Ishikawa (cell line): ENCODE data around the gene RPS25.

Experiments
- CEBPB ChIP-seq: IDR thresholded peaks from 2 replicates; pipeline ENCODE4 v1.6.1; 2012
- CREB1 ChIP-seq: IDR thresholded peaks from 2 replicates; pipeline ENCODE4 v1.6.1; 2012; ENCODE audit warnings: low read depth
- EGR1 ChIP-seq: IDR thresholded peaks from 2 replicates; pipeline ENCODE4 v1.6.1; 2012
- EP300 ChIP-seq: IDR thresholded peaks from 2 replicates; pipeline ENCODE4 v1.6.1; 2012; ENCODE audit warnings: borderline replicate concordance
- FOXM1 ChIP-seq: IDR thresholded peaks from 2 replicates; pipeline ENCODE4 v1.6.1; 2012; ENCODE audit warnings: low read depth, borderline replicate concordance
- NFIC ChIP-seq: IDR thresholded peaks from 2 replicates; pipeline ENCODE4 v1.6.1; 2012
- RAD21 ChIP-seq: IDR thresholded peaks from 2 replicates; pipeline ENCODE4 v1.6.1; 2012; ENCODE audit warnings: low read depth
- TAF1 ChIP-seq: IDR thresholded peaks from 2 replicates; pipeline ENCODE4 v1.6.1; 2012; ENCODE audit warnings: low read depth, mild to moderate bottlenecking
- TCF12 ChIP-seq: IDR thresholded peaks from 2 replicates; pipeline ENCODE4 v1.6.1; 2012; ENCODE audit warnings: low read depth
- TEAD4 ChIP-seq: IDR thresholded peaks from 2 replicates; pipeline ENCODE4 v1.6.1; 2012
- YY1 ChIP-seq: IDR thresholded peaks from 2 replicates; pipeline ENCODE4 v1.6.1; 2012; ENCODE audit warnings: low read depth
- ZBTB7A ChIP-seq: IDR thresholded peaks from 2 replicates; pipeline ENCODE4 v1.6.1; 2012; ENCODE audit warnings: low read depth
- TF ChIP-seq, protein P1 (sequence below): IDR thresholded peaks from 2 replicates; pipeline ENCODE4 v1.6.1; 2012
- TF ChIP-seq, protein P2 (sequence below): IDR thresholded peaks from 2 replicates; pipeline ENCODE4 v1.6.1; 2012; ENCODE audit warnings: low read depth, mild to moderate bottlenecking
- TF ChIP-seq, protein P3 (sequence below): IDR thresholded peaks from 2 replicates; pipeline ENCODE4 v1.6.1; 2012

Gene RPS25

DNA sequence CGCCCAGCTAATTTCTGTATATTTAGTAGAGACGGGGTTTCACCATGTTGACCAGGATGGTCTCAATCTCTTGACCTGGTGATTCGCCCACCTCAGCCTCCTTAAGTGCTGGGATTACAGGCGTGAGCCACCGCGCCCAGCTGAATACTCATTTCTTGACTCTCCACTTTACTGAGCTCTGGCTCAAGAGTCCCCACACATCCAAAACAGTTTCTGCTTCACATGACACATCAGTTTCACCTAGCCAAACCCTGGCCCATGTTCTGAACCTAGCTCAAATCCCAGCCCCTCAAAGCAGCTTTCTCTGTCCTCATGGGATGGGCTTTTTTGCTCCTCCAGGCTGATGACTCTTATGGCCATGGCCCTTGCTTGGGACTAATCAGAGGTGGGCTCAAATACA lies 29.1 kb upstream of the RPS25 start:
- TF ChIP-seq TCF12 (no peak), NFIC (no peak), TAF1 (no peak), RAD21 (no peak), EGR1 (no peak), CREB1 (no peak), ZBTB7A (no peak), CEBPB (no peak), FOXM1 (no peak), YY1 (no peak), TEAD4 (no peak), EP300 (no peak)
- TF ChIP-seq, protein P1, sequence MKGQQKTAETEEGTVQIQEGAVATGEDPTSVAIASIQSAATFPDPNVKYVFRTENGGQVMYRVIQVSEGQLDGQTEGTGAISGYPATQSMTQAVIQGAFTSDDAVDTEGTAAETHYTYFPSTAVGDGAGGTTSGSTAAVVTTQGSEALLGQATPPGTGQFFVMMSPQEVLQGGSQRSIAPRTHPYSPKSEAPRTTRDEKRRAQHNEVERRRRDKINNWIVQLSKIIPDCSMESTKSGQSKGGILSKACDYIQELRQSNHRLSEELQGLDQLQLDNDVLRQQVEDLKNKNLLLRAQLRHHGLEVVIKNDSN = no peak
- TF ChIP-seq, protein P2, sequence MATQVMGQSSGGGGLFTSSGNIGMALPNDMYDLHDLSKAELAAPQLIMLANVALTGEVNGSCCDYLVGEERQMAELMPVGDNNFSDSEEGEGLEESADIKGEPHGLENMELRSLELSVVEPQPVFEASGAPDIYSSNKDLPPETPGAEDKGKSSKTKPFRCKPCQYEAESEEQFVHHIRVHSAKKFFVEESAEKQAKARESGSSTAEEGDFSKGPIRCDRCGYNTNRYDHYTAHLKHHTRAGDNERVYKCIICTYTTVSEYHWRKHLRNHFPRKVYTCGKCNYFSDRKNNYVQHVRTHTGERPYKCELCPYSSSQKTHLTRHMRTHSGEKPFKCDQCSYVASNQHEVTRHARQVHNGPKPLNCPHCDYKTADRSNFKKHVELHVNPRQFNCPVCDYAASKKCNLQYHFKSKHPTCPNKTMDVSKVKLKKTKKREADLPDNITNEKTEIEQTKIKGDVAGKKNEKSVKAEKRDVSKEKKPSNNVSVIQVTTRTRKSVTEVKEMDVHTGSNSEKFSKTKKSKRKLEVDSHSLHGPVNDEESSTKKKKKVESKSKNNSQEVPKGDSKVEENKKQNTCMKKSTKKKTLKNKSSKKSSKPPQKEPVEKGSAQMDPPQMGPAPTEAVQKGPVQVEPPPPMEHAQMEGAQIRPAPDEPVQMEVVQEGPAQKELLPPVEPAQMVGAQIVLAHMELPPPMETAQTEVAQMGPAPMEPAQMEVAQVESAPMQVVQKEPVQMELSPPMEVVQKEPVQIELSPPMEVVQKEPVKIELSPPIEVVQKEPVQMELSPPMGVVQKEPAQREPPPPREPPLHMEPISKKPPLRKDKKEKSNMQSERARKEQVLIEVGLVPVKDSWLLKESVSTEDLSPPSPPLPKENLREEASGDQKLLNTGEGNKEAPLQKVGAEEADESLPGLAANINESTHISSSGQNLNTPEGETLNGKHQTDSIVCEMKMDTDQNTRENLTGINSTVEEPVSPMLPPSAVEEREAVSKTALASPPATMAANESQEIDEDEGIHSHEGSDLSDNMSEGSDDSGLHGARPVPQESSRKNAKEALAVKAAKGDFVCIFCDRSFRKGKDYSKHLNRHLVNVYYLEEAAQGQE = no peak
- TF ChIP-seq, protein P3, sequence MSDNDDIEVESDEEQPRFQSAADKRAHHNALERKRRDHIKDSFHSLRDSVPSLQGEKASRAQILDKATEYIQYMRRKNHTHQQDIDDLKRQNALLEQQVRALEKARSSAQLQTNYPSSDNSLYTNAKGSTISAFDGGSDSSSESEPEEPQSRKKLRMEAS = no peak

DNA sequence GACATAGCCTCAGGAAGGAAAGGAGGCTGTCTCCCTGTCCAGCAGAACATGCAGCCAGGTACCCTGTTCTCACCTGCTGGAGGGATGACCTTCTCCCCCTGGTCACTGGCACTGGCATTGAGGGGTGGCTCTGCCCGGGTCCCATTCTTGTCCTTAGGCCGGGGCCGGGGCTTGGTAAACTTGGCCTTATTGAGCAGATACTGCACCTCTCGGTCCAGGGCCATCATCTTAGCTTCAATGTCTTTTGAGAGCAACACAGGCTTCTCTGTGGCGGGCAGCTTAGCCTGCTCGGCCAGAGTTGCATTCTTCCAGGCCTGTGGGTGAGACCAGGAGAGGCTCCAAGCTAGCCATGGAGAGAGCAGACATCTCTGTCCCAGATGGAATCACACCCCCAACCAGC lies 28.3 kb upstream of the RPS25 start:
- TF ChIP-seq TCF12 (no peak), TAF1 (no peak), EGR1 (no peak), NFIC (no peak)
- TF ChIP-seq, protein P2 = no peak
- TF ChIP-seq, protein P3 = no peak

DNA sequence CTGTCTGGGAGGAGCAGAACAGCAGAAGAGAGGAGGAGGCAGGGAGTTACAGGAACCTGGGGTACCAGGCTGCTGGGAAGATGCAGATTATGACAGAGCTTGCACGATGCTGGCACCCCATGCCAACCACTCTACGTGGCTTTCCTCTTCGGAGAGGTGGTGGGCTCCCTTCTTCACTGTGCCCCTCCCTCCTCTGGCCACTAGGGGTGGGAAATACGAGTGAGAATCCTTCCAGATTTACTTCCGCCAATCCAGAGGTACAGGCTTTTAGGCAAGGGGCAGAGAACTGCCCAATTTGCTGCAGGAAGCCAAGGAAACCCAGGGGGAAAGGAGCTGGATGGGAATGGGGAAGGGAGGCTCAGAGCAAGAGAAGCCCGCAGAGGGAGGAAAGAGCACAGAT lies 26.6 kb upstream of the RPS25 start:
- TF ChIP-seq TCF12 = no peak

DNA sequence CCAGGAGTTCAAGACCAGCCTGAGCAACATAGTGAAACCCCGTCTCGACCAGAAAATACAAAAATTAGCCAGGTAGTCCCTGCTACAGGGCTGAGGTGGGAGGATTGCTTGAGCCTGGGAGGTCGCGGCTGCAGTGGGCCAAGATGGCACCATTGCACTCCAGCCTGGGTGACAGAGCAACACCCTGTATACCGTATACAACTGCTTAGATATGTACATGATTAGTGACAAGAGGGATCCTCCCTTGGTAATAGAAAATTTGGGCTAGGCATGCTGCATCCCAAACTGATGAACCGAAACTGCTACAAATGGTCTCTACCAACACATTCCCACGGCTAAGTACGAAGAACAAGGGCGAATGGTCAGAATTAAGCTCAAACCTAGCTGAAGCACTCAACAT lies 24.8 kb upstream of the RPS25 start:
- TF ChIP-seq TEAD4 (no peak), RAD21 (no peak), ZBTB7A (no peak), FOXM1 (no peak), TAF1 (no peak), NFIC (no peak), CEBPB (no peak), TCF12 (no peak), YY1 (no peak), EGR1 (no peak), EP300 (no peak), CREB1 (no peak)
- TF ChIP-seq, protein P1 = no peak
- TF ChIP-seq, protein P2 = no peak
- TF ChIP-seq, protein P3 = no peak
